HEK293 (cell line): ENCODE measurements around the gene ANKRD39.

Experiments used
- ZBTB21 ChIP-seq: fragments of 450-650 bp; formaldehyde crosslinking; IDR thresholded peaks from 2 replicates; pipeline ENCODE4 v1.5.1; 2017; ENCODE audit warnings: missing biosample characterization, missing genetic modification characterization
- ZNF133 ChIP-seq: fragments of 450-650 bp; formaldehyde crosslinking; IDR thresholded peaks from 2 replicates; pipeline ENCODE4 v1.5.1; 2016; ENCODE audit warnings: missing biosample characterization, missing genetic modification characterization
- ZNF473 ChIP-seq: fragments of 450-650 bp; formaldehyde crosslinking; IDR thresholded peaks from 2 replicates; pipeline ENCODE4 v1.5.1; 2017; ENCODE audit warnings: missing biosample characterization, missing genetic modification characterization
- ZNF624 ChIP-seq: fragments of 450-650 bp; formaldehyde crosslinking; IDR thresholded peaks from 2 replicates; pipeline ENCODE4 v1.5.1; 2017; ENCODE audit warnings: missing biosample characterization, missing genetic modification characterization
- TF ChIP-seq, protein P1 (sequence below): fragments of 450-650 bp; formaldehyde crosslinking; IDR thresholded peaks from 2 replicates; pipeline ENCODE4 v1.5.1; 2016; ENCODE audit warnings: missing biosample characterization, missing genetic modification characterization

DNA sequence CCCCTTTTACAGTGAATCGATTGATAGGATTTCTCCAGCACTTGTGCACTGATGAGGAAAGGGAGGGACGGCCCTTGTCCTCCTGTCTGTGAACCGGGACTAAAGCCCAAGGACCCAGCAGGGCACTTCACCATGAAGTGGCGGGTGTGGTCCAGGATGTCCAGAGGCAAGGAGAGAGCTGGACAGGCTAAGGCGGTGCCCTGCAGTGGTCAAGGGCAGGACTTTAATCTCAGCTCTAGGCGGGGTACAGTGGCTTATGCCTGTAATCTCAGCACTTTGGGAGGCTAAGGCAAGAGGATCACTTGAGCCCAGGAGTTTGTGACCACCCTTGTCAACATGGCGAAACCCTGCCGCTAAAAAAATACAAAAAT is 40.3 kb upstream of the ANKRD39 start:
- TF ChIP-seq, protein P1, sequence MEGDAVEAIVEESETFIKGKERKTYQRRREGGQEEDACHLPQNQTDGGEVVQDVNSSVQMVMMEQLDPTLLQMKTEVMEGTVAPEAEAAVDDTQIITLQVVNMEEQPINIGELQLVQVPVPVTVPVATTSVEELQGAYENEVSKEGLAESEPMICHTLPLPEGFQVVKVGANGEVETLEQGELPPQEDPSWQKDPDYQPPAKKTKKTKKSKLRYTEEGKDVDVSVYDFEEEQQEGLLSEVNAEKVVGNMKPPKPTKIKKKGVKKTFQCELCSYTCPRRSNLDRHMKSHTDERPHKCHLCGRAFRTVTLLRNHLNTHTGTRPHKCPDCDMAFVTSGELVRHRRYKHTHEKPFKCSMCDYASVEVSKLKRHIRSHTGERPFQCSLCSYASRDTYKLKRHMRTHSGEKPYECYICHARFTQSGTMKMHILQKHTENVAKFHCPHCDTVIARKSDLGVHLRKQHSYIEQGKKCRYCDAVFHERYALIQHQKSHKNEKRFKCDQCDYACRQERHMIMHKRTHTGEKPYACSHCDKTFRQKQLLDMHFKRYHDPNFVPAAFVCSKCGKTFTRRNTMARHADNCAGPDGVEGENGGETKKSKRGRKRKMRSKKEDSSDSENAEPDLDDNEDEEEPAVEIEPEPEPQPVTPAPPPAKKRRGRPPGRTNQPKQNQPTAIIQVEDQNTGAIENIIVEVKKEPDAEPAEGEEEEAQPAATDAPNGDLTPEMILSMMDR, result no peak
- no peak for TF ChIP-seq ZNF133 (tag by site-specific recombination)
- no peak for TF ChIP-seq ZNF624
- TF ChIP-seq ZBTB21 (tag by site-specific recombination), result no peak
- no peak for TF ChIP-seq ZNF473
